Hepatocyte (in vitro differentiated cells): ENCODE results near the gene NXPH1.

Source experiments
- EZH2 ChIP-seq: fragments of 200-600 bp; sonication (generic); IDR thresholded peaks from 2 replicates; pipeline ENCODE4 v1.6.1; 2016; ENCODE audit warnings: antibody characterized with exemption, mild to moderate bottlenecking, borderline replicate concordance
- TF ChIP-seq, protein P1 (sequence below): fragments of 200-600 bp; sonication (generic); IDR thresholded peaks from 2 replicates; pipeline ENCODE4 v1.5.1; 2016; ENCODE audit warnings: antibody characterized with exemption, mild to moderate bottlenecking; ENCODE audit not compliant: poor library complexity

DNA sequence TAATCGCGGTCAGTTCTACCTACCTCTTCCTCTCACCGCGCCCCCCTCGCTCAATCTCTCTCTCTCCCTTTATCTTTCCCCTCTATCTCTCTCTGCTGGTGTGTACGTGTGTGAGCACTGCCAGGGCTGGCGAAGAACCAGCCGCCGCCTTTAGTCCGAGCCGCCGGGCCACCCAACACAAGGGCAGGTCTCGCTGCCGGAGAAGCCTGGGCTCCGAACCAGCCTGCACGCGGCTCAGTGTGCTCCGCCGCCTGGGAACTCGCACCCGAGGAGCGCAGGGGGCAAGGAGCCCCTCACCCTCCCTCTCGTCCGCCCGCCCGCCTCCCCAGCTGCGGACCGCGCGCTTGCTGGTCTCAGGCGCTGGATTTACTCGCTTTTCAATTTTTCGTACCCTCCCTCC, 1.7 kb downstream of the NXPH1 start:
- TF ChIP-seq, protein P1, sequence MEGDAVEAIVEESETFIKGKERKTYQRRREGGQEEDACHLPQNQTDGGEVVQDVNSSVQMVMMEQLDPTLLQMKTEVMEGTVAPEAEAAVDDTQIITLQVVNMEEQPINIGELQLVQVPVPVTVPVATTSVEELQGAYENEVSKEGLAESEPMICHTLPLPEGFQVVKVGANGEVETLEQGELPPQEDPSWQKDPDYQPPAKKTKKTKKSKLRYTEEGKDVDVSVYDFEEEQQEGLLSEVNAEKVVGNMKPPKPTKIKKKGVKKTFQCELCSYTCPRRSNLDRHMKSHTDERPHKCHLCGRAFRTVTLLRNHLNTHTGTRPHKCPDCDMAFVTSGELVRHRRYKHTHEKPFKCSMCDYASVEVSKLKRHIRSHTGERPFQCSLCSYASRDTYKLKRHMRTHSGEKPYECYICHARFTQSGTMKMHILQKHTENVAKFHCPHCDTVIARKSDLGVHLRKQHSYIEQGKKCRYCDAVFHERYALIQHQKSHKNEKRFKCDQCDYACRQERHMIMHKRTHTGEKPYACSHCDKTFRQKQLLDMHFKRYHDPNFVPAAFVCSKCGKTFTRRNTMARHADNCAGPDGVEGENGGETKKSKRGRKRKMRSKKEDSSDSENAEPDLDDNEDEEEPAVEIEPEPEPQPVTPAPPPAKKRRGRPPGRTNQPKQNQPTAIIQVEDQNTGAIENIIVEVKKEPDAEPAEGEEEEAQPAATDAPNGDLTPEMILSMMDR, result no peak
- TF ChIP-seq EZH2, result peak; percentile 75
